Measurements from ENCODE around the gene ATP1A3.

DNA sequence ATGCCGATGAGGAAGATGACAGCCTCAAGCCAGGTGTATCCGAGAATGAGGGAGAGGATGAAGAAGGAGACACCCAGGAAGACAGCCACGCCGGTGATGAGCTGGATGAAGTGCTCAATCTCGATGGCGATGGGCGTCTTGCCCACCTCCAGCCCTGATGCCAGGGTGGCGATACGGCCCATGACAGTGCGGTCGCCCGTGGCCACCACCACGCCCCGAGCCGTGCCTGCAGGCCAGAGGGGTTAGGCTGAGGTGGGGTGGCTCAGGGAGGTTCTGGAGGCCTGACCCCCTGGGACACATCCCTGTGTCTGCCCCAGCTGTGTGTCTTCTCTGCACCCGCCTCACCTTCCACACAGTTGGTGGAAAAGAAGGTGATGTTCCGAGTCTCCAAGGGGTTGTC is 9.1 kb downstream of the ATP1A3 start:
- TF ChIP-seq CTCF (IDR thresholded peaks at IDR 0.05), result no peak
- no peak for TF ChIP-seq ZFX (IDR thresholded peaks at IDR 0.05; ENCODE audit: borderline replicate concordance)
